HCT116 (cell line): ENCODE data around the gene RNF175.

ENCODE experiments used
- CEBPB ChIP-seq: IDR thresholded peaks from 2 replicates; pipeline ENCODE4 v1.6.1; 2012; ENCODE audit warnings: low read depth
- EZH2 ChIP-seq: fragments of 200-600 bp; sonication (generic); IDR thresholded peaks from 2 replicates; pipeline ENCODE4 v1.6.1; 2017; ENCODE audit warnings: antibody characterized with exemption, mixed run types
- EZH2phosphoT487 ChIP-seq: fragments of 200-600 bp; IDR thresholded peaks from 2 replicates; pipeline ENCODE4 v1.6.1; 2018; ENCODE audit warnings: antibody characterized with exemption, borderline replicate concordance
- POLR2A ChIP-seq: IDR thresholded peaks from 2 replicates; pipeline ENCODE4 v1.7.0; 2011; ENCODE audit warnings: borderline replicate concordance; ENCODE audit not compliant: insufficient read depth, insufficient read length; ENCODE audit errors: extremely low read depth
- RAD21 ChIP-seq: IDR thresholded peaks from 2 replicates; pipeline ENCODE4 v1.6.1; 2012; ENCODE audit warnings: low read depth, mild to moderate bottlenecking
- SP1 ChIP-seq: IDR thresholded peaks from 2 replicates; pipeline ENCODE4 v1.6.1; 2012; ENCODE audit warnings: low read depth
- ZNF274 ChIP-seq: fragments of 200-500 bp; sonication (Bioruptor generic); IDR thresholded peaks from 2 replicates; pipeline ENCODE4 v1.6.1; 2014; ENCODE audit warnings: mild to moderate bottlenecking, low read depth, low read length, inconsistent platforms
- TF ChIP-seq, protein P1 (sequence below), 3 experiments: fragments of 200-600 bp in 1 of 3; sonication (generic) in 1 of 3; IDR thresholded peaks in 2 of 3; conservative IDR thresholded peaks in 1 of 3; 2 replicates each; pipeline ENCODE4 v1.5.1; 2012 to 2017; ENCODE audit warnings: low read depth in 2 of 3, low read length in 2 of 3, antibody characterized with exemption in 1 of 3, borderline replicate concordance in 1 of 3, control low read depth in 1 of 3, mild to moderate bottlenecking in 1 of 3, mixed read lengths in 1 of 3, mixed run types in 1 of 3, moderate library complexity in 1 of 3; ENCODE audit not compliant: insufficient read depth in 1 of 3
- TF ChIP-seq, protein P2 (sequence below): IDR thresholded peaks from 2 replicates; pipeline ENCODE4 v1.6.1; 2012; ENCODE audit warnings: low read depth
- TF ChIP-seq, protein P3 (sequence below): IDR thresholded peaks from 2 replicates; pipeline ENCODE4 v1.6.1; 2011; ENCODE audit warnings: mild to moderate bottlenecking, low read length, moderate library complexity; ENCODE audit not compliant: insufficient replicate concordance; ENCODE audit errors: extremely low read depth

DNA sequence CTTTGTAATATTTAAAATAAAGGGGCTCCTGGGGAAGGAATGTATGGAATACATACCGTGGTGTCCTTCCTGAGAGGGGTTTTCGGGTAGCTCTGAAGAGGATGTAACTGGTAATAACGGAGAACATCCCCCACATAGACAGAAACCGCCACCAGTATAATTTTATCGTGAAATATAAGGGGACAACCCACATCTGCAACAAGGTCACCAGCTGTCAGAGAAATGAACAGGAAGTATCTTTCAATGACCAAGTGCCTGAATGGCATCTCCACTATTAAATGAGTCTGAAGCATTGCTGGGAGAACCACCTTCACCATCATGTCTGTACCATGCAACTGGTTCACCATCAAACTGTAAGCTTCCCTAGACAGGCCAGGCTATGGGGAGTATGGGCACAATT is 31.7 kb downstream of the RNF175 start:
- TF ChIP-seq EZH2phosphoT487 (no peak), EZH2 (no peak), ZNF274 (no peak), RAD21 (no peak), CEBPB (no peak), POLR2A (no peak), SP1 (no peak)
- TF ChIP-seq, protein P1, sequence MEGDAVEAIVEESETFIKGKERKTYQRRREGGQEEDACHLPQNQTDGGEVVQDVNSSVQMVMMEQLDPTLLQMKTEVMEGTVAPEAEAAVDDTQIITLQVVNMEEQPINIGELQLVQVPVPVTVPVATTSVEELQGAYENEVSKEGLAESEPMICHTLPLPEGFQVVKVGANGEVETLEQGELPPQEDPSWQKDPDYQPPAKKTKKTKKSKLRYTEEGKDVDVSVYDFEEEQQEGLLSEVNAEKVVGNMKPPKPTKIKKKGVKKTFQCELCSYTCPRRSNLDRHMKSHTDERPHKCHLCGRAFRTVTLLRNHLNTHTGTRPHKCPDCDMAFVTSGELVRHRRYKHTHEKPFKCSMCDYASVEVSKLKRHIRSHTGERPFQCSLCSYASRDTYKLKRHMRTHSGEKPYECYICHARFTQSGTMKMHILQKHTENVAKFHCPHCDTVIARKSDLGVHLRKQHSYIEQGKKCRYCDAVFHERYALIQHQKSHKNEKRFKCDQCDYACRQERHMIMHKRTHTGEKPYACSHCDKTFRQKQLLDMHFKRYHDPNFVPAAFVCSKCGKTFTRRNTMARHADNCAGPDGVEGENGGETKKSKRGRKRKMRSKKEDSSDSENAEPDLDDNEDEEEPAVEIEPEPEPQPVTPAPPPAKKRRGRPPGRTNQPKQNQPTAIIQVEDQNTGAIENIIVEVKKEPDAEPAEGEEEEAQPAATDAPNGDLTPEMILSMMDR (IDR thresholded peaks at IDR 0.05 in 2 of 3, conservative IDR thresholded peaks at IDR 0.05 in 1 of 3; ENCODE audit: borderline replicate concordance in 1 of 3, insufficient read depth in 1 of 3, low read depth in 2 of 3, low read length in 2 of 3) = no peak
- TF ChIP-seq, protein P2, sequence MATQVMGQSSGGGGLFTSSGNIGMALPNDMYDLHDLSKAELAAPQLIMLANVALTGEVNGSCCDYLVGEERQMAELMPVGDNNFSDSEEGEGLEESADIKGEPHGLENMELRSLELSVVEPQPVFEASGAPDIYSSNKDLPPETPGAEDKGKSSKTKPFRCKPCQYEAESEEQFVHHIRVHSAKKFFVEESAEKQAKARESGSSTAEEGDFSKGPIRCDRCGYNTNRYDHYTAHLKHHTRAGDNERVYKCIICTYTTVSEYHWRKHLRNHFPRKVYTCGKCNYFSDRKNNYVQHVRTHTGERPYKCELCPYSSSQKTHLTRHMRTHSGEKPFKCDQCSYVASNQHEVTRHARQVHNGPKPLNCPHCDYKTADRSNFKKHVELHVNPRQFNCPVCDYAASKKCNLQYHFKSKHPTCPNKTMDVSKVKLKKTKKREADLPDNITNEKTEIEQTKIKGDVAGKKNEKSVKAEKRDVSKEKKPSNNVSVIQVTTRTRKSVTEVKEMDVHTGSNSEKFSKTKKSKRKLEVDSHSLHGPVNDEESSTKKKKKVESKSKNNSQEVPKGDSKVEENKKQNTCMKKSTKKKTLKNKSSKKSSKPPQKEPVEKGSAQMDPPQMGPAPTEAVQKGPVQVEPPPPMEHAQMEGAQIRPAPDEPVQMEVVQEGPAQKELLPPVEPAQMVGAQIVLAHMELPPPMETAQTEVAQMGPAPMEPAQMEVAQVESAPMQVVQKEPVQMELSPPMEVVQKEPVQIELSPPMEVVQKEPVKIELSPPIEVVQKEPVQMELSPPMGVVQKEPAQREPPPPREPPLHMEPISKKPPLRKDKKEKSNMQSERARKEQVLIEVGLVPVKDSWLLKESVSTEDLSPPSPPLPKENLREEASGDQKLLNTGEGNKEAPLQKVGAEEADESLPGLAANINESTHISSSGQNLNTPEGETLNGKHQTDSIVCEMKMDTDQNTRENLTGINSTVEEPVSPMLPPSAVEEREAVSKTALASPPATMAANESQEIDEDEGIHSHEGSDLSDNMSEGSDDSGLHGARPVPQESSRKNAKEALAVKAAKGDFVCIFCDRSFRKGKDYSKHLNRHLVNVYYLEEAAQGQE = no peak
- TF ChIP-seq, protein P3, sequence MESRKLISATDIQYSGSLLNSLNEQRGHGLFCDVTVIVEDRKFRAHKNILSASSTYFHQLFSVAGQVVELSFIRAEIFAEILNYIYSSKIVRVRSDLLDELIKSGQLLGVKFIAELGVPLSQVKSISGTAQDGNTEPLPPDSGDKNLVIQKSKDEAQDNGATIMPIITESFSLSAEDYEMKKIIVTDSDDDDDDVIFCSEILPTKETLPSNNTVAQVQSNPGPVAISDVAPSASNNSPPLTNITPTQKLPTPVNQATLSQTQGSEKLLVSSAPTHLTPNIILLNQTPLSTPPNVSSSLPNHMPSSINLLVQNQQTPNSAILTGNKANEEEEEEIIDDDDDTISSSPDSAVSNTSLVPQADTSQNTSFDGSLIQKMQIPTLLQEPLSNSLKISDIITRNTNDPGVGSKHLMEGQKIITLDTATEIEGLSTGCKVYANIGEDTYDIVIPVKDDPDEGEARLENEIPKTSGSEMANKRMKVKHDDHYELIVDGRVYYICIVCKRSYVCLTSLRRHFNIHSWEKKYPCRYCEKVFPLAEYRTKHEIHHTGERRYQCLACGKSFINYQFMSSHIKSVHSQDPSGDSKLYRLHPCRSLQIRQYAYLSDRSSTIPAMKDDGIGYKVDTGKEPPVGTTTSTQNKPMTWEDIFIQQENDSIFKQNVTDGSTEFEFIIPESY = no peak
